OCI-LY1 (cell line): Measurements from ENCODE around the gene PLPP6.

Experiments used
- H2AFZ ChIP-seq: fragments of 200-600 bp; sonication (generic), shearing (Covaris generic); 2 replicates; pipeline ENCODE4 v1.6.0; 2014; ENCODE audit warnings: antibody characterized with exemption, mild to moderate bottlenecking, low read length
- H3F3A ChIP-seq: fragments of 200-600 bp; sonication (generic), shearing (Covaris generic); 2 replicates; pipeline ENCODE4 v1.6.0; 2014; ENCODE audit warnings: mild to moderate bottlenecking, antibody characterized with exemption, low read length, moderate library complexity; ENCODE audit not compliant: insufficient read depth
- H3K27ac ChIP-seq: fragments of 200-600 bp; sonication (generic); 2 replicates; pipeline ENCODE4 v1.5.1; 2014; ENCODE audit warnings: low read length, mixed run types, mild to moderate bottlenecking, low read depth; ENCODE audit not compliant: poor library complexity, severe bottlenecking
- H3K27me3 ChIP-seq: fragments of 200-600 bp; sonication (generic); 2 replicates; pipeline ENCODE4 v1.6.0; 2014; ENCODE audit warnings: antibody characterized with exemption, mild to moderate bottlenecking, low read length, moderate library complexity; ENCODE audit not compliant: insufficient read depth
- H3K36me3 ChIP-seq: fragments of 200-600 bp; sonication (generic); 2 replicates; pipeline ENCODE4 v1.6.1; 2014; ENCODE audit warnings: mild to moderate bottlenecking, antibody characterized with exemption, low read length, moderate library complexity, mixed read lengths; ENCODE audit not compliant: insufficient read depth
- H3K4me1 ChIP-seq: fragments of 200-600 bp; sonication (generic); 2 replicates; pipeline ENCODE4 v1.5.1; 2014; ENCODE audit warnings: mild to moderate bottlenecking, low read length, moderate library complexity; ENCODE audit not compliant: insufficient read depth, severe bottlenecking
- H3K4me2 ChIP-seq: fragments of 200-600 bp; sonication (generic), shearing (Covaris generic); 2 replicates; pipeline ENCODE4 v1.6.1; 2014; ENCODE audit warnings: low read length
- H3K4me3 ChIP-seq: fragments of 200-600 bp; sonication (generic); 2 replicates; pipeline ENCODE4 v1.5.1; 2014; ENCODE audit warnings: low read length, low read depth, mild to moderate bottlenecking, mixed read lengths; ENCODE audit not compliant: poor library complexity, severe bottlenecking
- H3K79me2 ChIP-seq: fragments of 200-600 bp; shearing (Covaris generic); 2 replicates; pipeline ENCODE4 v1.6.1; 2016; ENCODE audit warnings: mixed run types, low read length, mixed read lengths; ENCODE audit not compliant: insufficient read depth
- H3K9ac ChIP-seq: fragments of 200-600 bp; sonication (generic), shearing (Covaris generic); 2 replicates; pipeline ENCODE4 v1.6.1; 2014; ENCODE audit warnings: mild to moderate bottlenecking, low read length, mixed read lengths
- H3K9me2 ChIP-seq: fragments of 200-600 bp; sonication (generic), shearing (Covaris generic); 2 replicates; pipeline ENCODE4 v1.6.1; 2014; ENCODE audit warnings: low read depth, mild to moderate bottlenecking, low read length, mixed read lengths
- H3K9me3 ChIP-seq: fragments of 200-600 bp; shearing (Covaris generic); 2 replicates; pipeline ENCODE4 v1.6.1; 2014; ENCODE audit warnings: low read length, mixed read lengths
- H4K20me1 ChIP-seq: fragments of 200-600 bp; sonication (generic), shearing (Covaris generic); 2 replicates; pipeline ENCODE4 v1.6.0; 2016; ENCODE audit warnings: mild to moderate bottlenecking, low read length; ENCODE audit not compliant: insufficient read depth
- CTCF ChIP-seq: fragments of 200-600 bp; sonication (generic), shearing (Covaris generic); IDR thresholded peaks from 2 replicates; pipeline ENCODE4 v1.5.1; 2017; ENCODE audit warnings: mild to moderate bottlenecking, antibody characterized with exemption, low read length, moderate library complexity, mixed read lengths
- EZH2 ChIP-seq: fragments of 200-600 bp; sonication (generic), shearing (Covaris generic); IDR thresholded peaks from 2 replicates; pipeline ENCODE4 v1.8.0; 2017; ENCODE audit warnings: borderline replicate concordance, mixed run types, mild to moderate bottlenecking, antibody characterized with exemption, low read length, moderate library complexity, mixed read lengths

The PLPP6 gene

DNA sequence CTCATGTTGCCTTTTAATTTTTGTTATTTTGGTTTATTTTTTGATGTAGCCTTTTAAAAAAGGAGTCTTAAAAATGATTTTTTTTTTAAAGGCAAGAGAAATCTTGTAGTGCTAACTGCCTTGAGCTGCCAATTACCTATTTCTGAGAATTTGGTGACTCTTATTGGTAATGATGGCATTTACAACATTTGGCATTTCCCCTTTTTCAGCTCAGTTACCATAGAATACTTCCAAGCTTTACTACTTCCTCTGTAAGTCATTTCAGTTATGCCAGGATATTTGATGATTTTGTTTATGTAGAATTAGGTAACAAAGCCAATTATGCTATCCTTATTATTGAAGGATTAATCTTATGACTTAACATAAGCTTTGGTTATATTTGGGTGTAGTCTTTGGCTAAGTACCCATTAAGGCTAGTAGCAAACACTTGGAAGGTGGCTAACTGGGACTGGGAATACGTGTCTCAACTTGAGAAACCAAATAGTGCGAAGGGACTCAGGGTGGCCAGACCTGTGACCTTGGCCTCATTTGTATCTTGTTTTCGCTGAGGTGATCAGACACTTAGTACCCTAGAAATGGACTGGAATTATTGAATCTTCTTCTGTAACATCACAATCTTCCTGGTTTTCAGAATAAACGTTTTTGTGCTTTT, 45.0 kb downstream of the PLPP6 start:
- no peak overlapping the region for H3K9ac ChIP-seq
- no peak overlapping the region for H3K4me2 ChIP-seq
- no peak overlapping the region for H3K4me3 ChIP-seq
- H3K36me3 ChIP-seq: peaks cover 78% of the 10 kb centered on the region
- no peaks in the 10 kb centered on the region for H3K79me2 ChIP-seq
- H3K4me1 ChIP-seq: no peaks in the 10 kb centered on the region
- TF ChIP-seq EZH2 (no peak), CTCF (no peak)
- no peak overlapping the region for H3K27ac ChIP-seq
- H3K9me2 ChIP-seq: no peaks in the 10 kb centered on the region
- no peak overlapping the region for H2AFZ ChIP-seq
- no peaks in the 10 kb centered on the region for H3K27me3 ChIP-seq
- no peaks in the 10 kb centered on the region for H3K9me3 ChIP-seq
- H4K20me1 ChIP-seq: no peaks in the 10 kb centered on the region
- no peaks in the 10 kb centered on the region for H3F3A ChIP-seq

GRCh38 chr9:4709380-4709779, 47.3 kb downstream of the PLPP6 start:
- H3K36me3 ChIP-seq: peaks cover 80% of the 10 kb centered on the region
- H3K4me2 ChIP-seq: no peak overlapping the region
- TF ChIP-seq EZH2 (no peak), CTCF (no peak)
- no peak overlapping the region for H3K27ac ChIP-seq
- no peaks in the 10 kb centered on the region for H3K9me2 ChIP-seq
- H3K27me3 ChIP-seq: no peaks in the 10 kb centered on the region
- H3K9ac ChIP-seq: no peak overlapping the region
- H2AFZ ChIP-seq: no peak overlapping the region
- H3K9me3 ChIP-seq: peaks cover 5% of the 10 kb centered on the region
- no peak overlapping the region for H3K4me3 ChIP-seq
- H3F3A ChIP-seq: no peaks in the 10 kb centered on the region
- H3K4me1 ChIP-seq: no peaks in the 10 kb centered on the region
- H4K20me1 ChIP-seq: no peaks in the 10 kb centered on the region
- no peaks in the 10 kb centered on the region for H3K79me2 ChIP-seq

- Histone ChIP-seq H2AFZ (no peak overlapping the region), H3K4me3 (no peak overlapping the region), H3K79me2 (no peaks in the 10 kb centered on the region), H3K27ac (no peak overlapping the region), H3K4me2 (no peak overlapping the region), H4K20me1 (no peaks in the 10 kb centered on the region), H3K36me3 (peaks cover 93% of the 10 kb centered on the region), H3K9me2 (no peaks in the 10 kb centered on the region), H3F3A (no peaks in the 10 kb centered on the region), H3K4me1 (no peaks in the 10 kb centered on the region), H3K27me3 (no peaks in the 10 kb centered on the region), H3K9ac (no peak overlapping the region), H3K9me3 (peaks cover 7% of the 10 kb centered on the region)
- TF ChIP-seq EZH2 (no peak), CTCF (no peak)
These were observed 51.8 kb downstream of the PLPP6 start for GRCh38 chr9:4713849-4714248.
